Left ventricle myocardium superior (tissue), 1 donor: ENCODE data around the gene APOBEC2. TPM values are rescaled to one million over a fixed set of nuclear protein-coding genes. Genes with fewer than 3 reads are reported as not detected.

ENCODE experiments used
- ATAC-seq: fragments of 200-7000 bp; cut with Tn5 transposase; one replicate; pipeline ENCODE4 v1.9.1; 2020; ENCODE audit warnings: mild to moderate bottlenecking, moderate library complexity
- DNase-seq: peaks from one replicate; pipeline ENCODE4 v3.0.0-alpha.2; 2020
- intact Hi-C: fragments of 100-400 bp; cut with micrococcal nuclease; formaldehyde crosslinking; loops from one replicate; pipeline ENCODE4 v1.11.0; 2022
- total RNA-seq: library from RNA; stranded (reverse); fragmentation: NEBNext Ultra II Directional; extraction: Animal tissue kit (Norgen Biotek cat#: 25700); gene quantifications from one replicate; pipeline ENCODE4 v1.2.1, GENCODE V29; 2021
- donor health status: DM: no; HTN: yes; CAD: no; lungs with severe emphysema.

APOBEC2 gene
- total RNA-seq, 1 donor from 2014 or later: 237 TPM

DNA sequence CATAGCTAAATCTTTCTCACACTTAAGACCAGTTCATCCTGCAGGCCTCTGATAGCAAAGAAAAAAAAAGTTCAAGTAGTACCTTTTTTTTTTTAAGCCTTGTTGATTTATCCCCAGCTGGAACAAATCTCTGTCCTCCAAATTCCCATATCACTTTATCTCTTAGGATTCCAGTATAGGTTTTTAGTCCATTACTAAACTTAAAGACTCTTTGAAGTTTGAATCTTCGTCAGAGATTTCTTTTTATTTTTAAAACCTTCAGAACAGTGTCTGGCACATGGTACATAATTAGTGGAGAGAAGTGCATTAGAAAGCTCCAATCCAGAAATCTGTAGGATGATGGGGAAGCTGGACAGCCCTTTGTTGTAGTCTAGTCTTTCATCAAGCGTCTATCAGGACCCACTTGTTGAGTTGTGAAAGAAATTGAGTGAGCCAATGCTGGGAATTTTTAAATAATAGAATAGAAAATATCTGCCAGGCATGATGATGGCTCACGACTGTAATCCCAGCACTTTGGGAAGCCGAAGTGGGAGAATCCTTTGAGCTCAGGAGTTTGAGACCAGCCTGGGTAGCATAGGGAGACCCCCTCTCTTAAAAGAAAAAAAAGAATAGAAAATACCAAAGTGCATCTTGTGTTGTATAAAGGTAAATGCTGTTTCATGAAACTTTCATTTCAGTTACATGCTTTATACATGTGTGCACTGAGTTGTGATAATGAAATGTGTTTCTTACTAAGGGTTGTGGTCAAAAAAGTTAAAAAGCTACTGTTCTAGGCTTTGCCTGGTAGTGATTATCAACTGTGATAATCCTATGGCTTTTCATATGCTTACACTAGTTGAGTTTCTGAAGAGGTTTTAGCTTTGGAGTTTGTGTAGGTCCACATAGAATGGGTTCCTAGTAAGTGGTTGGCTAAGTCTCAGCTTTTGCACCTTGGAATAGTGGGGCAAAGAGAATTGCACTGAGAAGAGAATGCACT is 22.9 kb downstream of the APOBEC2 start:
- DNase-seq (no peak), ATAC-seq (no peak)
- intact Hi-C loops: no loop called here

DNA sequence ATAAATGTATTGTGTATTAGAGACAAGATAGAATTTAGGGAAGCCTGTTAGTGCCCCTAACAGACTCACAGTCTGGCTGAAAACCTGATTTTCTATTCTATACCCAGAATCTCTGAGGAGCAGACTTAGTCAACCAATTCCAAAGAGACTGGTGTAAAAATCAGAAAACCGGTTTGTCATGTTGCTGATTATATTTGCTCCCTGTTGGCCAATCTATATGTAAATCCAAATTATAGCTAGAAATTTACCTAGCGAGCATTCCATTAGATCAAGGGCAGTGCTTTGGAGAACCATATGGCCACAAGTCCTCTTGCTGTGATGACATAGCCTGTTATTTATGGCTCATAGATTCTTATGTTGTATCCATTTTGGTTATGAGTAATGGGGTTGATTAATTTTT is 24.5 kb downstream of the APOBEC2 start:
- ATAC-seq (no peak), DNase-seq (no peak)
- intact Hi-C loops: no loop called here

DNA sequence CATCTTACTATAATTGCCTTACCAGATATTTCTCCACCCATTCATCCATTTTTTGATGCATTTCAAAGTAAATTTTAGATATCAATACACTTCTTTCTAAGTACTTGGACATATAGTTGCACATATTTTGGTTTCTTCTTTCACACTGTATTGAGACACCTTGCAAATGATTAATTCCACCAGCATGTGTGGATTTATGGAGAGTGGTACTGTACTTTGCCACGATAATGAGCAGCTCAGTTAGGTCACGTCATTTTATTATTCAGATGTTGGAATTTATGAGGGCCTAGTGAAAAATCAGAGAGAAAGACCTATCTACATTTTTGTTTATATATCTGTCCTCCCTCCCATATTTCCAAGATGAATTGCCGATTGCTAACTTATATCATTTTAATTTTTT is 25.1 kb downstream of the APOBEC2 start:
- intact Hi-C loops: no loop called here
- ATAC-seq: no peak
- no peak for DNase-seq

DNA sequence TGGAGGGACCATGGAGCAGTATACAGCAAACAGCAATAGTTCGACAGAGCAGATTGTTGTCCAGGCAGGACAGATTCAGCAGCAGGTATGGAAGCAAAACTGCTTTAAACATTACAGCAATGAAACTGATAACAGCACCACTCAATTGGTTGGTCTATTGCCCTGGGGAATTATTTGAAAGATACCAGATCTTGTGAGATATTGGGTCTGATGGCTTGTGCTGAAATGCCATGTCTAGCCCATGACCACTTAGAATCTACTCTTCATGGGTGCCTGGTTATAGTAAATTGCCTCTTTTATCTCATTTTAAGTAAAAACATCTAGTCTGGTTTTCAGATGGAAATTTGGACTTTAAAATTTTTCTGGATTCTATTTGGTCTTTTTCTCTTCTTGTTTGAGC is 26.1 kb downstream of the APOBEC2 start:
- ATAC-seq (no peak), DNase-seq (no peak)
- intact Hi-C loops: no loop called here

DNA sequence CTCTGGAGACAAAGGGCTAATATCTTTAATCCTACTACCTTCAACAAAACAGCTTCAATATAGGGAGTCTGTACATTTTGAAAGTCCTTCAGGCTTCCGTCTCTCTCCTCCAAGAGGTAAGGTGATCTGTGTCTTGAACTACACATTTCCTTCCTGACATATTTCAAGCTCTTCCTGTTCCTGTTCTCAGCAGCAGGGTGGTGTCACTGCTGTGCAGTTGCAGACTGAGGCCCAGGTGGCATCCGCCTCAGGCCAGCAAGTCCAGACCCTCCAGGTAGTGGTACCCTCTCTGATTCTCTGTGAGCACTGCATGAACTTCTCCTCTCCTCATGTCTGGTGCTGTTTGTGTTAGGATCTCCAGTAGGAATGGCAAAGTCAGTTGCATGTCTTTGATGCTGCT is 27.6 kb downstream of the APOBEC2 start:
- DNase-seq: no peak
- no peak for ATAC-seq
- intact Hi-C loops: no loop called here

DNA sequence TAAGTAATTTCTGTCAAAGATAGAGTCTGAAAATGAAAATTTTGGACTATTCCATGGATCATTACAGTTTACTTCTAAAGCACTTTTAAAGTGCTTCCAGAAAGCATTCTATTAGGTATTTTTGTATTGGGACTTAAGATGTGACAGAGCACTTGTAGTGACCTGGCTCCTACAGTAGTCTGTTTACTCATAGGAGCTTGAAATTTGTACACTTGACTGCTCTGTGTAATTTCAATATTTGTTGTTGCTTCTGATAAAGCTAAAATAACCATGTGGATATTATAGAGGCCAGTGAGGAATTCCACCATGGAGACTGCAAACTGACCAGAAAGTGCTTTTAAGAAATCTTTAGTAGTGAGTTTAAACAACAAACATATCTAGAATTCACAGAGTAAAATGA is 30.1 kb downstream of the APOBEC2 start:
- no peak for DNase-seq
- no peak for ATAC-seq
- intact Hi-C loops: no loop called here

DNA sequence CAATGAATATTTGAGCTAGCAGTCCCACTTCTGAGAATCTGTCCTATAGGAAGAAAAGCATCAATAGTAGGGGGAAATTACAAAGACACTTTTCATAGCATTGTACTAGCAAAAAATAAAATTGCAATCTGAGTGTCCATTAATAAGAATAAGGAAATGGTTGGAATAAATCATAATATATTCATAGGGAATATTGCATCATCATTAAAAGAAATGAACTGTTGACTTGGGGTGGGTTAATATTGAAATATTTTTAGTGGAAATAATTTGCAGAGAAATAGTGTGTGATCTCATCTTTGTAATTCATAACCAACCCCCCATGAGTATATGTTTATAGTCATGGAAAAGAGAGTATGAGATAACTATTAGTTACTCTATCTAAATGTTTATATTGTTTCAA is 32.2 kb downstream of the APOBEC2 start:
- intact Hi-C loops: no loop called here
- DNase-seq (no peak), ATAC-seq (no peak)

DNA sequence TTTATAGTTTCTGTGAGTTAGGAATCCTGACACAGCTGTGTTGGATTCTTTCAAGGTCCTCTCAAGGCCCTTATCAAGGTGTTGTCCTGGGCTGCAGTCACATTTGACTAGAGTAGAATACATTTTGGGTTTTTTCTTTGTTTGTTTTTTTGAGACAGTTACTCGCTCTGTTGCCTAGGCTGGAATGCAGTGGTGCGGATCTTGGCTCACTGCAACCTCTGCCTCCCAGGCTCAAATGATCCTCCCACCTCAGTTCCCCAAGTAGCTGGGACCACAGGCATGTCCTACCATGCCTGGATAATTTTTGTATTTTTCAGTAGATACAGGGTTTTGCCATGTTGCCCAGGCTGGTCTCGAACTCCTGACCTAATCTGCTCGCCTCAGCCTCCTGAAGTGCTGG is 35.4 kb downstream of the APOBEC2 start:
- no peak for DNase-seq
- intact Hi-C loops: no loop called here
- ATAC-seq: no peak

DNA sequence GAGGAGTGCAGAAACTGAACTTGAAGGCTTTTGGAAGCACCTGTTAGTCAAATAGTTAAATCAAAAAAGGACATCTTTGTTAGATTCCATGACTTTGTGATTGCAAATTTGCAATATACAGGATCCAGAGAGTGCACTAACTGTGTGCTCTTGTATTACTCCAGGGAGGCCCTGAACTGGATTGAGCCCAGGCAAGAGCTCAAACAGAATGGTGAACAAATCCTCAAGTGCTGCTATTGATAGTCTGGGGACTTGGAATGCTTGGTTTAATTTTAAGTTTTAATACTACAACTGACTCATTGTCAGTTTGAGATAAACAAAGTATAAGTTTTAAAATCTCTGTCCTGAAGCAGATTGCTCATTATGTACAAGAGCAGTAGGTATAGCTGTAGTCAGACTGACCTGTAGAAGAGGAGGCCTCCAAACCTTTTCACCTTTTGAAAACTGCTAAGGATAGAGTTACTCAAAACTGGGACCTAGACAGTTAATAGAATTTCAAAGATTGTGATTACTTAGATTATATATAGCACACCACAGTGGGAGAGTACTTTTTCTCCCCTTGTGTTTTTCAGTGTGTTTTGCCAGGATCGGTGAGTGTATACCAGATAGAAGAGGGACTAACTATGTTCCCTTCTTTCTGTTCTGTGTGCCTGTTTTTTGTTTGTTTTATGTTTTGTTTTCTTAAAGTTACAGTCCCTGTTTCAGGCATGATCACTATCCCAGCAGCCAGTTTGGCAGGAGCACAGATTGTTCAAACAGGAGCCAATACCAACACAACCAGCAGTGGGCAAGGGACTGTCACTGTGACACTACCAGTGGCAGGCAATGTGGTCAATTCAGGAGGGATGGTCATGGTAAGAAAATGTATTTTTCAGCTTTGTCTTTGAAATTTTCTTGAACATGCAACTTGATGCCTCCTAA is 38.1 kb downstream of the APOBEC2 start:
- intact Hi-C loops: no loop called here
- ATAC-seq: peak; percentile 53
- no peak for DNase-seq

DNA sequence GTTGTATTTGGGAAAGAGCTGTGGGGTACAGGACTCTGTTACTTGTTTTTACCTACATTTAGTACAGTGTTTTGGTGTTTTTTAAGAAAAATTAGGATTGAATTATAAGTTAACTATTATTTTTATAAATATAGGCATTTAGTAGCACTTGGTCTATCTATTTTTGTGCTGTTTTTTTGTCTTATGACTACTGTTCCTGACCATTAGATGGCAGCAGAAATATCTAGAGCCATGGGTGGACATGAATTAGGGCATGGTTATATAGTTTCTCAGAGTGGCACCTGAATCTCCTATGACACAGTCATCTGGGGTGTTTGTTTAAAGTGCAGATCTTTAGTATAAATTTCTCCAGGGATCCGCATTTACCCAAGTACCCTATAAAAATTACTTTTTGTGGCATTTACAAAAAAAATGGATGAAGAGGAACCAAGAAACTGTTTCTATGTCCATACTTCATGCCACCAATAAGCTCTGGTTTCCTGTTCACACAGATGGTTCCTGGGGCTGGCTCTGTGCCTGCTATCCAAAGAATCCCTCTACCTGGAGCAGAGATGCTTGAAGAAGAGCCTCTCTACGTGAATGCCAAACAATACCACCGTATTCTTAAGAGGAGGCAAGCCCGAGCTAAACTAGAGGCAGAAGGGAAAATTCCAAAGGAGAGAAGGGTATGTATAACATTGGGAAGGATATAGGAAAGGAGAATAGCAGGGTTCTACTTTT is 39.6 kb downstream of the APOBEC2 start:
- intact Hi-C loops: no loop called here
- no peak for DNase-seq
- peak; percentile 35 for ATAC-seq

DNA sequence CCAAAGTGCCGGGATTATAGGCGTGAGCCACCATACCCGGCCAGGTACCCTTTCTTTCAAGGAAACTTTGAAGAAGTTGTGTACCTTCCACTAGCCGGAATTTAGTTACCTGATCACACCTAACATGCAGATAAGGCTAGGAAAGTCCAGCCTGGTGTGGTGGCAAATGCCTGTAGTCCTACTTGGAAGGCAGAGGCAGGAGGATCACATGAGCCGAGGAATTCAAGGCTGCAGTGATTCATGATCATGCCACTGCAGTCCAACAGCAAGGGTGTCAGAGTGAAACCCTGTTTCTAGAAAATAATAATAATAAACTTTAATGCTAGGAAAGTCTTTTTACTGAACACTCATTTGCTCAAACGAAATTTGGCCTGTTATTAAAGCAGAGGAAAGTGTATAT is 40.7 kb downstream of the APOBEC2 start:
- no peak for ATAC-seq
- no peak for DNase-seq
- intact Hi-C loops: no loop called here

DNA sequence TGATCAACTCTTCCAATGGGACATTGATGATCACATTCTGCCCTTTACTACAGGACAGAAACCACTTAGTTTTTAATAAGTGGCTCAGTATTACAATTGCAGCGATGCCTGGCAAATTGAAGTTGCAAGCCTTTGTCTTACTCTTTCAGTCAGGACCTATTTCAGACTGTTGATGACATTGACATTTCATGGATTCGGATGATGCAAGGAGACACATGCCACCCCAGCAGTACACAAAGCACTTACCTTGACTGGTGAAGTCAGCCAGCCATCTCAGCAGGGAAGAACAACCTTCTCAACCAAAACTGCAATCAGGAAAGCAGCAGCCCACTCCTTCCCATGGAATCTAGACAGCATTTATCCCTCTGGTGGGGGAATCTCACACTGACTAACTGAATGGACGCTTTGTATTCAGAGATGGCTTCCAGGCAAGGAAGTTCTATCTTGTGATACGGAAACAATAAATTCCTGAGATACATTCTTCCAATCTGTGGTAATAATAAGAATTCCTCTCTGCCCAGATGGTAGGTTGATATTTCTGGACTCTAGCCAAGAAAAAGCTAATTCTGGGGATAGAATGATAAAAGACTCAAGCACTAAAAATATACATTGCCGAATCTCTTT is 44.6 kb downstream of the APOBEC2 start:
- DNase-seq (no peak), ATAC-seq (no peak)
- intact Hi-C loops: no loop called here

DNA sequence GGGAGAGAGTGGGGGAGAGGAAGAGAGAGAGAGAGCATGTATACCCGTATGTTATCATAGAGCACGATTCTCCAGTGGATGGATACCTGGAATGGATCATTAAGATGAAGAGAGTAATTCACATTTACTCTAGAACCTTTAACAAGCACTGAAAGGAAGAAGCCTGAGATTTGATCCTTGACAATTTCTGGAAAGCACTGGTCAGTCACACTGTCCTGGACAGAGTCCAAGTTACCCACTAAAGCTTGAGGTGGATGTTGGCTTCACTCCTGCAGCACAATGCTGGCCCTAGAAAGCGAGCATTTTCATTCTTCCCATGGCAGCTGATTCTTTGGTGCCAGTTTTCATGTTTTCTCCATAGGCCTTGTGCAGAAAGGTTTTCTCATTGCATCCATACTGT is 45.4 kb downstream of the APOBEC2 start:
- ATAC-seq: no peak
- intact Hi-C loops: no loop called here
- DNase-seq: no peak

DNA sequence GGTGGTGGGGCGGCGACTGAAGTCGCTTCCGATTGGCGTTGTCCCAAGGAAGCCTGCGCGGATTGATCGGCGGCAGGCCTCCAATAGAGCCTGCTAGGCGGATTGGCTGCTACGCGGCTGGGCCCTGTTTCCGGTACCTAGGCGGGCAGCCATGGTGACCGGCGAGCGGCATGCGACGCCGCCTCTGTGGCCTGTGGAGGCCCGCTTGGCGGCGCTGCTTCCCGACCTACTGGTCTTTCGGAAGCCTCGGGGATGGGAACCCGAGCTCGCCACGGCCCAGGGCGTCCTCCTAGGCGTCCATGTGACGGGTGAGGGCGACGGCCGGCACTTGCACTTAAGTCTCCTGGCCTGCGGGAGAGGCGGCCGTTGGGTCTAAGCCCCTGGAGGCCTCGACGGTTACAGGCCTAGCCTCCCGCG is 47.9 kb downstream of the APOBEC2 start:
- peak; percentile 26 for DNase-seq
- intact Hi-C loops: no loop called here
- ATAC-seq: no peak

DNA sequence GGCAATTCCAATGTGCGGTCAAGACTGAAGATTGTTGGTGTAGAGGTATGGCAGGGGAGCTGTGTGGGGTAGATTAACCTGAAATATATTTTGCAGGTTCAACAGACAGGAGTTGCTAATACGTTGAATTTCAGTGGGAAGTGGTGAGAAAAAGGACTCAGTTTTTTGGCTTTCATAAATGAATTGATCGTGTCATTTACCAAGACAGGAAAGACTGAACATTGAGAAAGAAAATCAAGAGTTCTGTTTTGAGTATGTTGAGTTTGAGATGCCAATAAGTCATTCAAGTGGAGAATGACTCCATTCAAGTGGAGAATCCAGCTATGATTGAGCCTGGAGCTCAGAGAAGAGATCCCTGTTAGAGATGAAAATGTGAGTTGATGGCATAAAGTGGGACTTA is 50.8 kb downstream of the APOBEC2 start:
- intact Hi-C loops: no loop called here
- DNase-seq (no peak), ATAC-seq (no peak)

DNA sequence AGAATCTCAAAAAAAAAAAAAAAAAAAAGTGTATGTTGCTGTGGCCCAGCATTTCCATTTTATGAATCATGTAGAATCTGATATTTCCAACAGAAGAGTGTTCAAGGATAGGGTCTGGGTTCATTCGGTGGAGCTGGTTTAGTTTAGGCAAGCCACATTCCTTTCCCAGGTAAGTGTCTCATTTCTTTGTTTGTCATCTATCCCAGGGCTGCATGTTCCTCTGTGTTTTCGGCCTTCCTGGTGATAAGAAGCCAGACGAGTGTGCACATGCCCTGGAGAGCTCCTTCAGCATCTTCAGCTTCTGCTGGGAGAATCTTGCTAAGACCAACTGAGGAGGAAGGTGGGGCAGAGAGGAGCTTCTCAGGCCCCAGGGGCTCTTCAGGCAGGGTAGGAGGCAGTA is 58.0 kb downstream of the APOBEC2 start:
- intact Hi-C loops: no loop called here
- ATAC-seq (no peak), DNase-seq (no peak)
